ENCODE measurements around the gene CCDC40. TPM values are rescaled to one million over a fixed set of nuclear protein-coding genes. Genes with fewer than 3 reads are reported as not detected.

The CCDC40 gene
- total and polyA plus RNA-seq, 9 of the 15 experiments (the other 6 are each of a cell fraction or from before 2014, with no cell fraction given): 0.07 to 0.33 TPM; not detected in 7

- TF ChIP-seq U2AF2 (optimal IDR thresholded peaks at IDR 0.05; ENCODE audit: low read depth, low read length): no peak
- no peak for TF ChIP-seq ZNF12 (CRISPR knock-in tag; IDR thresholded peaks at IDR 0.05)
- TF ChIP-seq KLF13 (tag; IDR thresholded peaks at IDR 0.05; ENCODE audit: borderline replicate concordance, low read depth): no peak
- peak; percentile 70 for TF ChIP-seq FOSL1 (tag; conservative IDR thresholded peaks at IDR 0.05)
- TF ChIP-seq MAX (CRISPR knock-in tag; IDR thresholded peaks at IDR 0.05): peak; percentile 32; the same call in 1 of the 2 replicates
- peak; percentile 24; the same call in 1 of the 2 replicates for TF ChIP-seq EP300 (IDR thresholded peaks at IDR 0.05; ENCODE audit: low read length)
- TF ChIP-seq MAZ (CRISPR knock-in tag; conservative IDR thresholded peaks at IDR 0.05 in 1 of 2, IDR thresholded peaks at IDR 0.05 in 1 of 2): peak in 1 of 2 experiments; percentile 49; a peak in 1 of 4 replicates
- peak; percentile 57 to 69; a peak in 3 of 4 replicates for TF ChIP-seq NRF1 (conservative IDR thresholded peaks at IDR 0.05 in 1 of 2, IDR thresholded peaks at IDR 0.05 in 1 of 2)
- peak; percentile 72; the same call in 1 of the 2 replicates for TF ChIP-seq CTBP1 (IDR thresholded peaks at IDR 0.05; ENCODE audit: borderline replicate concordance)
- no peak; a peak in 1 of 4 replicates for TF ChIP-seq HDAC1 (IDR thresholded peaks at IDR 0.05)
- TF ChIP-seq ZNF583 (CRISPR knock-in tag; IDR thresholded peaks at IDR 0.05): 0 out of 2 replicates have a peak, but pooled peaks have one; percentile 18
- peak; percentile 37; the same call in 1 of the 2 replicates for TF ChIP-seq NBN (IDR thresholded peaks at IDR 0.05; ENCODE audit: low read depth)
- TF ChIP-seq ZNF561 (CRISPR knock-in tag; conservative IDR thresholded peaks at IDR 0.05): no peak
- 0 out of 2 replicates have a peak, but pooled peaks have one; percentile 39 for TF ChIP-seq ETV1 (tag; conservative IDR thresholded peaks at IDR 0.05; ENCODE audit: low read depth)
Measured at GRCh38 chr17:80068301-80069222, 32.1 kb downstream of the CCDC40 start (continued).

Measured in K562 (cell line).